IPS DF 4.7 (cell line): Measurements from ENCODE around the gene EFHD1.
"Not testable (repeated sequence)": the region's sequence is repeated elsewhere in the genome, so short reads cannot be mapped to it uniquely, and the experiment has no call there.

Source experiments
- DNase-seq: peaks from one replicate; pipeline ENCODE4 v3.0.0-alpha.2; 2013; ENCODE audit warnings: low spot score; ENCODE audit errors: extremely low read depth

Gene EFHD1

GRCh38 chr2:232689152-232689910, 55.9 kb downstream of the EFHD1 start:
- DNase-seq = no peak

DNA sequence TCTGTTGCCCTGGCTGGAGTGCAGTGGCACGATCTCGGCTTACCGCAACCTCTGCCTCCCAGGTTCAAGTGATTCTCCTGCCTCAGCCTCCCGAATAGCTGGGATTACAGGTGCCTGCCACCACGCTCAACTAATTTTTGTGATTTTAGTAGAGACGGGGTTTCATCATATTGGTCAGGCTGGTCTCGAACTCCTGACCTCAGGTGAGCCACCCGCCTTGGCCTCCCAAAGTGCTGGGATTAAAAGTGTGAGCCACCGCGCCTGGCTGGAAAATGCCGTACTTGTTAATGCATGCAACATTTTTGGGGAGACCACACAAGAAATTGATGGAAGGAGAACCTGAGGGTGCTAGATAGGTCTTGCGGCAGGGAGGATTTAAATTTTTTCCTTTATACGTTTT, 57.7 kb downstream of the EFHD1 start:
- DNase-seq = not testable (repeated sequence)

DNA sequence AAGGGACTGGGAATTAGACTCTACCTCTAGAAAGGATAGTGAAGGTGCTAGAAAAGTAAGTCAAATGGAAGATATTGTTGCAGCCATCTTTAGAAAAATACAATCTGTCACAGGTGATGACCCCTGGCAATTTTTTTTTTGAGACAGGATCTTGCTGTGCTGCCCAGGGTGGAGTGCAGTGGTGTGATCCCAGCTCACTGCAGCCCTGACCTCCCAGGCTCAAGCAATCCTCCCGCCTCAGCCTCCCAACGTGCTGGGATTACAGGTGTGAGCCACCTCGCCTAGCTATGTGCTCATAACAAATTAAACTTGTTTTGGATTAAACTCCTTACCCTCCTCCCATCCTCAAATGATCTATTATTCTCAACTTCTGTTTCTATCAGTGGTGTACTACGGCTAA, 59.9 kb downstream of the EFHD1 start:
- no peak for DNase-seq

DNA sequence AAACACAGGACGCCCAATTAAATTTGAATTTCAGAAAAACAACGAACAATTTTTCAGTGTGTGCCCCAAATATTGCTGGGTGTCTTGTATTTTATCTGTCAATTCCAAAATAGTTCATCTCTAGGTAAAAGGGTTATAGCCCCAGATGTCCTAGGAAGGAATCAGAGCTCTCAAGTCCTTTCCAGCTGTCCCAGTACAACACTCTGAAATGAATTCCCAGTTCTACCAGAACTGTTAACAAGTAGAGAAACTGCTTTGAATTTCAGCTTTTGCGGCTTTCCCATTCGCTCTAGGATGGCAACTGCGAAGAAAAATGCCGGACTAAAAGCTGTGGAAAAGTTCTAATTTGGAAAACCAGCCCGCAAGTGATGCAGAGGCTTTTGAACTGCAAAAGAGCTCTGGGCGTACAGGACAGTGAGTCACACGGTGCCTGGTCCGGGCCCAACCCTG, 63.2 kb downstream of the EFHD1 start:
- no peak for DNase-seq

DNA sequence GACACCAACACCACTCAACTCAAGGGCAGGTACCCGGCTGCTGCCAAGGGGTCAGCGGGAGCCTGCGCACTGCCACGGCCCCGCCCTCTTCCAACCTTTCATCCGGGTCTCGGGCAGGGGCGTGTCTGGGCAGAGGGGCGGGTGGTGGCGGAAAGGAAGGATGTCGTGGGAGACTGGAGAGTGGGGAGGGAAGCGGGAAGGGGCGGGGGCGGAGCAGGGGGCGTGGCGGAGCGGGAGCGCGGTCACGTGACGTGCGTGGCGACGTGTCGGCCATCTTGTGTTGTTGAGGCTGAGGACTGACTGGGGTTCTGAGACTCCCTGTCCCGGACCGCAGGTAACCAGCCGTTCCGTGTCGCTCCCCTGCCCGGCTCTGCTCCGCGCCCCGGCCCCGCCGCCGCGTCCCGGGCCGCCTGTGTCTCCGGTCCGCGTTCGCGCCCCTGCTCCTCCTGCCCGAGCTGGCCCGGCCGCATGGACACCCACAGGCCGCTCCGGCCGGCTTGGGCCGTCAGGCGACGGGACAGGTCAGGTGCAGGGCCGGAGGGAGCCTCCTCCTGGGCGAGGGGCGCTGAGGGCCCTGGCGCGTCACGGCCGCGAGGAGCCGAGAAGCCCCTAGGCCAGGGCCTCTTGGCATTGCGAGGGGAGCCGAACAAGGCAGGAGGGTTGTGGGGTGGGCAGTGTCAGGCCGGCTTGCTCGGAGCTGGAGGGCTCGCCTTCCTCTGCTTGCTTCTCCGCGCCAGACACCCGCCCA, 63.8 kb downstream of the EFHD1 start, which contains the start of gene GIGYF2:
GIGYF2 (plus strand) TSS at position 273 of the 748 bp plus-strand sequence. CDS start 37,867 bp downstream, outside the sequence.
- DNase-seq = peak; percentile 66

DNA sequence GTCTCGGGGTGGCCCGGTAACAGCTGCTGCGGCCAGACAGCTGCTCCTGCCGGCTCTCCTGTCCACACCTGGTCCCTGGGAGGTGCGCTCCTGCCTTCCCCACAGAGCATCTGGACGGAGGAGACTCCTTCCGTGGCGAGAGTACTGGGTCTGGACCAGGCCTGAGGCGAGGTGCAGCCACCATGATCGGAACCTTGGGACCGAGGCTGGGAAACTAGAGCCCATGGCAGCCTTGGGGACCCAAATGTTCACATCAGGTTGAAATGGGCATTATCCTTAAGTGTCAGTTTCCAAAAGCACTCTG, 64.4 kb downstream of the EFHD1 start:
- no peak for DNase-seq

DNA sequence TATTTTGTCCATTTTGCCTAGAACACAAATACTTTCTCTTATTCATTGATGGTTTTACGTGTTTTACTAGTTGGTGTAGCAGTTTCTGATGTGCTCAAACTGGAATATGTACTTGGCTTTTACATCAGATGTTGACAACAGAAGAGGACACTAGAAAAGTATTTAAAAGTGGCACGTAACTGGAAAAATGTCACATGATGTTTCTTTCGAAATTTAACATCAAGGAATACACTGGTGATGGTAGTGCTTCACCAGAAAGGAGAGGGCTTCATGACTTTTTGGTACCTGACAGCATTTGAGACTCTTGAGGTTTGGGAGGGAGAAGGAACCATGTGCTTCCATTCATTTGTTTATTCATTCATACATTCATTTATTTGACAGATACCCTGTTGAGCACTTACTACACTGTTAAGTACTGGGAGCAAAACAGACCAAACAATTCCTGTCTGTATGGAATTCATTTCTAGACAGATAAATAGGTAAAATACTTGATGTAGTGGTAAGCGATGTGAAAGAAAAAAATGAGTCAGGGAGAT, 65.2 kb downstream of the EFHD1 start:
- no peak for DNase-seq

GRCh38 chr2:232699110-232699509, 65.7 kb downstream of the EFHD1 start:
- no peak for DNase-seq

GRCh38 chr2:232700154-232700553, 66.8 kb downstream of the EFHD1 start:
- DNase-seq = no peak

DNA sequence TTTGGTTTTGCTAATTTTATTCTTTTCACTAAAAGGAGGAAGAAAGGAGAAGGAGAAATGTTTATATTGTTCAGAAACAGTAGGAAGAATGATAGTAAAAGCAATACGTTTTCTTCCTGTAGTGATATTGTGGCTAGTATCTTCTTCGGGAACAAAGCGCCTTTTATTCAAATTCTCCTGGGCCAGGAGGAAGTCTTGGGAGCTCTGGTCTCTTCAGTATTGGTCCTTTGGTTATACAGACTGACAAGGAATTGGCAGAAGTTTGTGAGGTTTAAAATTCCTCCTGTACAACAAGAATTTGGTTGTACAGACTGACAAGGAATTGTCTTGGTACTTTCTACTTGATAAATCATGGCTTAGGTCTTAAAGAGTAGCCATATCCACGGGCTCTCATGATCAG, 73.7 kb downstream of the EFHD1 start:
- no peak for DNase-seq

GRCh38 chr2:232713505-232713904, 80.1 kb downstream of the EFHD1 start:
- DNase-seq = no peak

GRCh38 chr2:232714969-232715368, 81.6 kb downstream of the EFHD1 start:
- no peak for DNase-seq

- DNase-seq = not testable (repeated sequence)
These were observed 86.7 kb downstream of the EFHD1 start for GRCh38 chr2:232720056-232720455.

DNA sequence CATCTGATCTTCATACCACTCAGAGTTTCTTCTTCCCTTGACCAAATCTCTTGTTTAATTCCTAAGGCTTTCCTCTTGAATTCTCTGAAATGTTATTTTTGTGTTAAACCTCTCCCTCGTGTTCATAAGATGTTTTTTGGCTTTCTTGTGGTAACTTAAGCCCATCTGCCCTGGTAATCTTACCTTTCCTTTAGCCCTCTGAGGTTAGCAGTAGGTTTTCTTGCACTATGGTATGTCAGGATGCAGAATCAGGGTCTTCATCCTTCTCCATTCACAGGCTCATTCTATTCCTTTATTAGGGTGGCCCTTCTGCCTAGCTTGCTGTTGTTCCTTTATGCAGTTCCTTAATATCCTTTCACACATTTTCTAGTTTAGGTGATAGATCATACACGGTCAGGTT, 87.9 kb downstream of the EFHD1 start:
- no peak for DNase-seq

DNA sequence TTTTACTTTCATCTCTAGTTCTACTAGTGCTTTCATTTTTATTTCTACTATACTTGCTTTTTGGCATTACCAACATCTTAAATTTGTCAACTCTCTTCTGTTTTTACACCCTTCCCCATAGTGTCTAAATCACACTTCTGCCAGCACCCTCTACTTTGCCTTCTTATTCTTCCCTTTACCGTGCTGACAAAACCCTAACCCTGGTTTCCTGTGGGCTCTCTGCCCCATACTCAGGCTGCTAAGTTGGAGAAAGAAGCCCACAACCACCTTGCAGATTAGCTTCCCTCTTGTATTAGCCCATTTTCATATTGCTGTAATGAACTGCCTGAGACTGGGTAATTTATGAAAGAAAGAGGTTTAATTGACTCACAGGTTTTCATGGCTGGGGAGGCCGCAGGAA, 88.5 kb downstream of the EFHD1 start:
- DNase-seq = no peak

DNA sequence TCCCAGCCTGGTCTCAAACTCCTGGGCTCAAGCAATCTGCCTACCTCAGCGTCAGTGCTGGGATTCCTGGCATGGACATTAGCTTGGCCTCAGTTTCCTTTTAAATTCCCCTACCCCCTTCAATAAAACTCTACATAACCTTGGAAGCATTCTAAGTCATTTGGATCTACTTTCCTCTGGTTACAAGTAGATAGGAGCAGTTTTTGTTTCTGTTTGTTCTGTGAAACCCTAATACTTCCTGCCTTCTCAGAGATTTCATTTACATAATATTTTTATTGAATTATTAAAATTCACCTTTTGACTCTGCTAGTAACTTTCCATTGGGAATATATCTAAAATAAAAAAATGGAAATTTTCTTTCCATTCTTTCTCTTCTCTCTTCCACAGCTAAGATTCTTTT, 89.6 kb downstream of the EFHD1 start:
- DNase-seq = no peak

- no peak for DNase-seq
These were observed 95.4 kb downstream of the EFHD1 start for GRCh38 chr2:232728785-232729184.

GRCh38 chr2:232731470-232731869, 98.1 kb downstream of the EFHD1 start:
- no peak for DNase-seq
